HEK293 (cell line): Measurements from ENCODE around the gene ANKRD40CL.

Experiments used
- EGR2 ChIP-seq: fragments of 450-650 bp; formaldehyde crosslinking; IDR thresholded peaks from 2 replicates; pipeline ENCODE4 v1.5.1; 2016; ENCODE audit warnings: low read depth, missing biosample characterization, missing genetic modification characterization
- ELK4 ChIP-seq: IDR thresholded peaks from 2 replicates; pipeline ENCODE4 v1.6.1; 2011; ENCODE audit warnings: mild to moderate bottlenecking, low read depth, low read length, borderline replicate concordance
- GLIS2 ChIP-seq: fragments of 450-650 bp; formaldehyde crosslinking; IDR thresholded peaks from 2 replicates; pipeline ENCODE4 v1.5.1; 2016; ENCODE audit warnings: missing biosample characterization, missing genetic modification characterization
- HOXA7 ChIP-seq: sonication (generic); formaldehyde crosslinking; IDR thresholded peaks from 2 replicates; pipeline ENCODE4 v1.8.1; 2022; ENCODE audit warnings: missing genetic modification reagents, borderline replicate concordance
- KLF10 ChIP-seq: fragments of 450-650 bp; IDR thresholded peaks from 2 replicates; pipeline ENCODE4 v1.5.1; 2018; ENCODE audit warnings: missing biosample characterization, mild to moderate bottlenecking, missing genetic modification characterization
- KLF16 ChIP-seq: fragments of 450-650 bp; formaldehyde crosslinking; IDR thresholded peaks from 2 replicates; pipeline ENCODE4 v1.5.1; 2017; ENCODE audit warnings: missing biosample characterization, missing genetic modification characterization
- KLF7 ChIP-seq: fragments of 450-650 bp; formaldehyde crosslinking; IDR thresholded peaks from 2 replicates; pipeline ENCODE4 v1.5.1; 2016; ENCODE audit warnings: missing biosample characterization, missing genetic modification characterization, borderline replicate concordance
- KLF9 ChIP-seq: fragments of 450-650 bp; formaldehyde crosslinking; IDR thresholded peaks from 2 replicates; pipeline ENCODE4 v1.5.1; 2016; ENCODE audit warnings: missing biosample characterization, missing genetic modification characterization, low read depth
- OVOL3 ChIP-seq: fragments of 450-650 bp; formaldehyde crosslinking; IDR thresholded peaks from 2 replicates; pipeline ENCODE4 v1.5.1; 2016; ENCODE audit warnings: missing biosample characterization, missing genetic modification characterization
- PBX3 ChIP-seq: sonication (generic); formaldehyde crosslinking; IDR thresholded peaks from 2 replicates; pipeline ENCODE4 v1.8.1; 2022; ENCODE audit warnings: mild to moderate bottlenecking, moderate library complexity, missing genetic modification reagents
- YY2 ChIP-seq: fragments of 450-650 bp; formaldehyde crosslinking; IDR thresholded peaks from 2 replicates; pipeline ENCODE4 v1.5.1; 2016; ENCODE audit warnings: missing biosample characterization, missing genetic modification characterization
- ZBTB1 ChIP-seq: fragments of 450-650 bp; formaldehyde crosslinking; IDR thresholded peaks from 2 replicates; pipeline ENCODE4 v1.5.1; 2016; ENCODE audit warnings: missing biosample characterization, missing genetic modification characterization
- ZFP3 ChIP-seq: fragments of 450-650 bp; formaldehyde crosslinking; IDR thresholded peaks from 2 replicates; pipeline ENCODE4 v1.5.1; 2016; ENCODE audit warnings: low read depth, missing biosample characterization, missing genetic modification characterization
- ZNF155 ChIP-seq: fragments of 450-650 bp; formaldehyde crosslinking; IDR thresholded peaks from 2 replicates; pipeline ENCODE4 v1.5.1; 2016; ENCODE audit warnings: missing biosample characterization, missing genetic modification characterization
- ZNF169 ChIP-seq: fragments of 450-650 bp; formaldehyde crosslinking; IDR thresholded peaks from 2 replicates; pipeline ENCODE4 v1.5.1; 2016; ENCODE audit warnings: missing biosample characterization, missing genetic modification characterization
- ZNF184 ChIP-seq: fragments of 450-650 bp; IDR thresholded peaks from 2 replicates; pipeline ENCODE4 v1.5.1; 2018; ENCODE audit warnings: missing biosample characterization, mild to moderate bottlenecking, missing genetic modification characterization
- ZNF19 ChIP-seq: fragments of 450-650 bp; formaldehyde crosslinking; IDR thresholded peaks from 2 replicates; pipeline ENCODE4; 2016; ENCODE audit warnings: missing biosample characterization, missing genetic modification characterization, low read depth
- ZNF2 ChIP-seq: fragments of 450-650 bp; formaldehyde crosslinking; IDR thresholded peaks from 2 replicates; pipeline ENCODE4 v1.5.1; 2016; ENCODE audit warnings: missing biosample characterization, missing genetic modification characterization
- ZNF211 ChIP-seq: fragments of 450-650 bp; formaldehyde crosslinking; IDR thresholded peaks from 2 replicates; pipeline ENCODE4 v1.5.1; 2016; ENCODE audit warnings: low read depth, missing biosample characterization, missing genetic modification characterization
- ZNF23 ChIP-seq: fragments of 450-650 bp; formaldehyde crosslinking; IDR thresholded peaks from 2 replicates; pipeline ENCODE4 v1.5.1; 2016; ENCODE audit warnings: missing biosample characterization, missing genetic modification characterization, borderline replicate concordance
- ZNF24 ChIP-seq: fragments of 450-650 bp; formaldehyde crosslinking; IDR thresholded peaks from 2 replicates; pipeline ENCODE4 v1.5.1; 2016; ENCODE audit warnings: missing biosample characterization, missing genetic modification characterization
- ZNF248 ChIP-seq: fragments of 450-650 bp; formaldehyde crosslinking; IDR thresholded peaks from 2 replicates; pipeline ENCODE4 v1.5.1; 2017; ENCODE audit warnings: missing biosample characterization, missing genetic modification characterization
- ZNF311 ChIP-seq: fragments of 450-650 bp; formaldehyde crosslinking; IDR thresholded peaks from 2 replicates; pipeline ENCODE4 v1.5.1; 2017; ENCODE audit warnings: missing biosample characterization, missing genetic modification characterization, borderline replicate concordance
- ZNF549 ChIP-seq: fragments of 450-650 bp; IDR thresholded peaks from 2 replicates; pipeline ENCODE4 v1.5.1; 2018; ENCODE audit warnings: missing biosample characterization, missing genetic modification characterization, mild to moderate bottlenecking, inconsistent platforms, moderate library complexity
- ZNF571 ChIP-seq: fragments of 450-650 bp; formaldehyde crosslinking; IDR thresholded peaks from 2 replicates; pipeline ENCODE4 v1.5.0; 2017; ENCODE audit warnings: missing biosample characterization, missing genetic modification characterization
- ZNF596 ChIP-seq: fragments of 450-650 bp; IDR thresholded peaks from 2 replicates; pipeline ENCODE4 v1.5.0; 2018; ENCODE audit warnings: missing biosample characterization, mild to moderate bottlenecking, missing genetic modification characterization, moderate library complexity
- ZNF645 ChIP-seq: fragments of 450-650 bp; formaldehyde crosslinking; IDR thresholded peaks from 2 replicates; pipeline ENCODE4; 2016; ENCODE audit warnings: missing biosample characterization, missing genetic modification characterization
- ZNF76 ChIP-seq: fragments of 450-650 bp; formaldehyde crosslinking; IDR thresholded peaks from 2 replicates; pipeline ENCODE4; 2016; ENCODE audit warnings: low read depth, missing biosample characterization, missing genetic modification characterization, borderline replicate concordance
- ZNF785 ChIP-seq: fragments of 450-650 bp; formaldehyde crosslinking; IDR thresholded peaks from 2 replicates; pipeline ENCODE4 v1.5.1; 2016; ENCODE audit warnings: missing biosample characterization, missing genetic modification characterization
- ZNF843 ChIP-seq: fragments of 450-650 bp; formaldehyde crosslinking; IDR thresholded peaks from 2 replicates; pipeline ENCODE4 v1.5.1; 2016; ENCODE audit warnings: missing biosample characterization, missing genetic modification characterization
- ZSCAN5A ChIP-seq: fragments of 450-650 bp; formaldehyde crosslinking; IDR thresholded peaks from 2 replicates; pipeline ENCODE4 v1.5.1; 2016; ENCODE audit warnings: missing biosample characterization, missing genetic modification characterization
- TF ChIP-seq, protein P1 (sequence below): fragments of 450-650 bp; formaldehyde crosslinking; IDR thresholded peaks from 2 replicates; pipeline ENCODE4 v1.5.1; 2016; ENCODE audit warnings: missing biosample characterization, missing genetic modification characterization
- TF ChIP-seq, protein P2 (sequence below): fragments of 450-650 bp; IDR thresholded peaks from 2 replicates; pipeline ENCODE4 v1.5.1; 2018; ENCODE audit warnings: missing biosample characterization, mild to moderate bottlenecking, missing genetic modification characterization

ANKRD40CL gene

DNA sequence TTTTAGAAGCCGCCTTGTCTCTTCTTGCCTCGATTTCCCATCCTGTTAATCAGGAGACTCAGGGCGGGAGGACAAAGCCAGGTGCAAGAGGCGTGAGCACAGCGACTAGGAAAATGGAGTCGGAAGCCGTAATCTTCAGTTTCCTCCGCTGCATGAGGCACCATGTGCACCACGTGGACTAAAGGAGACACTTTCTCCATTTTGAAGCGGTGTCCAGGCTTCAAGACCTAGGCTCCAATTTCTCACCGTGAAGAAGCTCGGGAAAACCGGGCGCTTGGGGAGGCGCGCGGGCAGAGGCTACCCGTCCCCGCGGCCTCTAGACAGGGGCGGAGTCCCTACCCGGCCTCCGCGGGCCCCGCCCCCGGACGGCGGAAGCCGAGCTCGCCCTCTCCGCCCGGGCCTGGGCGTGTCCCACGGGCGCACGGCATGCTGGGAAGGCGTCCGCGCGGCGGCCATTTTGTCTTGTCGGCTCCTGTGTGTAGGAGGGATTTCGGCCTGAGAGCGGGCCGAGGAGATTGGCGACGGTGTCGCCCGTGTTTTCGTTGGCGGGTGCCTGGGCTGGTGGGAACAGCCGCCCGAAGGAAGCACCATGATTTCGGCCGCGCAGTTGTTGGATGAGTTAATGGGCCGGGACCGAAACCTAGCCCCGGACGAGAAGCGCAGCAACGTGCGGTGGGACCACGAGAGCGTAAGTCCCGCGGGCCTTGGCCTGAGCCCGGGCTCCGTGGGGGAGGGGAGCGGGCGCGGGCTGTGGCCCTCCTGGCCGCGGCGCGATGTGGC lies 48.0 kb downstream of the ANKRD40CL start, which contains the start of gene LUC7L3 (continued):
- TF ChIP-seq KLF7 (tag by site-specific recombination) (no peak; the same call in 1 of the 2 replicates), ZNF785 (tag by site-specific recombination) (peak; percentile 66; the same call in 1 of the 2 replicates), YY2 (tag by site-specific recombination) (peak; percentile 86), ZNF645 (tag by site-specific recombination) (no peak), ZNF76 (tag by site-specific recombination) (peak; percentile 95), ZSCAN5A (tag by site-specific recombination) (peak; percentile 93; the same call in 1 of the 2 replicates), KLF16 (peak; percentile 59; the same call in 1 of the 2 replicates), ZNF596 (tag by site-specific recombination) (no peak), ZNF571 (tag by site-specific recombination) (no peak), ZNF184 (tag by site-specific recombination) (0 out of 2 replicates have a peak, but pooled peaks have one; percentile 11), ZNF248 (tag by site-specific recombination) (no peak), GLIS2 (tag by site-specific recombination) (peak; percentile 67; the same call in 1 of the 2 replicates), ZNF23 (tag by site-specific recombination) (no peak), ZNF843 (tag by site-specific recombination) (peak; percentile 76), ZFP3 (no peak), EGR2 (peak; percentile 77; the same call in 1 of the 2 replicates), KLF9 (tag by site-specific recombination) (peak; percentile 96), ZNF311 (tag by site-specific recombination) (no peak), KLF10 (tag by site-specific recombination) (peak; percentile 89), ZNF169 (tag by site-specific recombination) (no peak; the same call in 1 of the 2 replicates), ELK4 (no peak), ZBTB1 (tag by site-specific recombination) (no peak), HOXA7 (no peak), PBX3 (peak; percentile 94), ZNF155 (tag by site-specific recombination) (no peak), OVOL3 (tag by site-specific recombination) (no peak), ZNF24 (tag by site-specific recombination) (peak; percentile 38; the same call in 1 of the 2 replicates), ZNF549 (no peak), ZNF211 (no peak), ZNF2 (tag by site-specific recombination) (peak; percentile 52; the same call in 1 of the 2 replicates), ZNF19 (tag by site-specific recombination) (no peak)
- TF ChIP-seq, protein P1, sequence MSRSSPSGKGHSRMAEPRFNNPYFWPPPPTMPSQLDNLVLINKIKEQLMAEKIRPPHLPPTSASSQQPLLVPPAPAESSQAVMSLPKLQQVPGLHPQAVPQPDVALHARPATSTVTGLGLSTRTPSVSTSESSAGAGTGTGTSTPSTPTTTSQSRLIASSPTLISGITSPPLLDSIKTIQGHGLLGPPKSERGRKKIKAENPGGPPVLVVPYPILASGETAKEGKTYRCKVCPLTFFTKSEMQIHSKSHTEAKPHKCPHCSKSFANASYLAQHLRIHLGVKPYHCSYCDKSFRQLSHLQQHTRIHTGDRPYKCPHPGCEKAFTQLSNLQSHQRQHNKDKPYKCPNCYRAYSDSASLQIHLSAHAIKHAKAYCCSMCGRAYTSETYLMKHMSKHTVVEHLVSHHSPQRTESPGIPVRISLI (tag by site-specific recombination), result no peak
- TF ChIP-seq, protein P2, sequence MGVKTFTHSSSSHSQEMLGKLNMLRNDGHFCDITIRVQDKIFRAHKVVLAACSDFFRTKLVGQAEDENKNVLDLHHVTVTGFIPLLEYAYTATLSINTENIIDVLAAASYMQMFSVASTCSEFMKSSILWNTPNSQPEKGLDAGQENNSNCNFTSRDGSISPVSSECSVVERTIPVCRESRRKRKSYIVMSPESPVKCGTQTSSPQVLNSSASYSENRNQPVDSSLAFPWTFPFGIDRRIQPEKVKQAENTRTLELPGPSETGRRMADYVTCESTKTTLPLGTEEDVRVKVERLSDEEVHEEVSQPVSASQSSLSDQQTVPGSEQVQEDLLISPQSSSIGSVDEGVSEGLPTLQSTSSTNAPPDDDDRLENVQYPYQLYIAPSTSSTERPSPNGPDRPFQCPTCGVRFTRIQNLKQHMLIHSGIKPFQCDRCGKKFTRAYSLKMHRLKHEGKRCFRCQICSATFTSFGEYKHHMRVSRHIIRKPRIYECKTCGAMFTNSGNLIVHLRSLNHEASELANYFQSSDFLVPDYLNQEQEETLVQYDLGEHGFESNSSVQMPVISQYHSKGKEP, result no peak
